Aorta (tissue), 5 donors: Measurements from ENCODE around the gene GNL3. TPM values are rescaled to one million over a fixed set of nuclear protein-coding genes. Genes with fewer than 3 reads are reported as not detected.

Source experiments
- ATAC-seq: fragments of 200-7000 bp; cut with Tn5 transposase; one replicate; pipeline ENCODE4 v1.9.1; 2022; ENCODE audit warnings: moderate library complexity; ENCODE audit not compliant: low FRiP score
- DNase-seq, 2 donors: peaks; one replicate each; pipeline ENCODE4 v3.0.0-alpha.2; 2020
- H3K27ac ChIP-seq, 2 donors: one replicate each; pipeline ENCODE4 v1.5.1; 2013; ENCODE audit warnings: low read length in 2 of 2, mild to moderate bottlenecking in 2 of 2, moderate library complexity in 2 of 2, control low read depth in 1 of 2, inconsistent platforms in 1 of 2, low read depth in 1 of 2
- H3K27me3 ChIP-seq, 2 donors: one replicate each; pipeline ENCODE4 v1.6.1; 2013; ENCODE audit warnings: control low read depth in 1 of 2, low read length in 1 of 2, mild to moderate bottlenecking in 1 of 2, moderate library complexity in 1 of 2; ENCODE audit not compliant: insufficient read depth in 2 of 2, control insufficient read depth in 1 of 2
- H3K36me3 ChIP-seq, 2 donors: one replicate each; pipeline ENCODE4 v1.6.1; 2013; ENCODE audit warnings: control low read depth in 1 of 2, low read length in 1 of 2, mild to moderate bottlenecking in 1 of 2; ENCODE audit not compliant: insufficient read depth in 2 of 2, control insufficient read depth in 1 of 2
- H3K4me1 ChIP-seq, 2 donors: one replicate each; pipeline ENCODE4 v1.6.1; 2013; ENCODE audit warnings: low read length in 2 of 2, control low read depth in 1 of 2, mild to moderate bottlenecking in 1 of 2, moderate library complexity in 1 of 2; ENCODE audit not compliant: insufficient read depth in 2 of 2, control insufficient read depth in 1 of 2
- H3K4me3 ChIP-seq, 2 donors: one replicate each; pipeline ENCODE4 v1.5.1; 2013; ENCODE audit warnings: low read length in 2 of 2, control low read depth in 1 of 2, mild to moderate bottlenecking in 1 of 2
- H3K9me3 ChIP-seq: one replicate; pipeline ENCODE4 v1.6.1; 2013; ENCODE audit warnings: mild to moderate bottlenecking, low read length; ENCODE audit not compliant: control insufficient read depth
- WGBS, 2 donors: extraction: QIAGEN DNeasy Blood & Tissue Kit; methylation state at CpG; one replicate each; pipeline ENCODE4 v1.1.7; 2013; 5-methylcytosine and 5-hydroxymethylcytosine counted together
- intact Hi-C, 2 donors: fragments of 100-400 bp; cut with DNase I; formaldehyde crosslinking; loops; one replicate each; pipeline versions ENCODE4 v1.14.2 to v1.15.0; 2022
- polyA plus RNA-seq, 2 donors: library from polyadenylated mRNA; stranded (reverse); fragments of 200-250 nt; gene quantifications; one replicate each; pipeline ENCODE4 v1.2.3, GENCODE V29; 2013
- total RNA-seq, 2 donors: library from RNA; stranded (reverse); fragmentation: NEBNext Ultra II Directional; extraction: Animal tissue kit (Norgen Biotek cat#: 25700); gene quantifications; one replicate each; pipeline ENCODE4 v1.2.1, GENCODE V29; 2021
- donor health status: healthy with polysubstance abuse.
- donor health status: Bipolar disorder and iron deficiency.
- donor health status: DM: no; HTN: no; CAD: no.
- donor health status: DM: no; HTN: no; CAD: no.
- donor health status: DM: yes; HTN: yes; CAD: no.

GNL3 gene
- total and polyA plus RNA-seq, 4 donors = 20.9 to 70.3 (median 42.4) TPM

GRCh38 chr3:52695798-52696671, 10.2 kb downstream of the GNL3 start:
- WGBS, 2 donors = 65 to 79% methylated on average over 4 of the region's 4 CpGs
- no peak for ATAC-seq
- no peak overlapping the region for H3K4me3 ChIP-seq
- no peak overlapping the region for H3K27ac ChIP-seq
- H3K9me3 ChIP-seq = no peaks in the 10 kb centered on the region
- H3K4me1 ChIP-seq = no peaks in the 10 kb centered on the region
- intact Hi-C loops = no loop called here
- peaks cover 15 to 23% of the 10 kb centered on the region in 2 donors for H3K36me3 ChIP-seq
- H3K27me3 ChIP-seq = no peaks in the 10 kb centered on the region
- no peak for DNase-seq

GRCh38 chr3:52696830-52697631, 11.2 kb downstream of the GNL3 start:
- Histone ChIP-seq H3K4me1 (no peaks in the 10 kb centered on the region), H3K27me3 (no peaks in the 10 kb centered on the region), H3K27ac (no peak overlapping the region), H3K36me3 (peaks cover 15 to 23% of the 10 kb centered on the region in 2 donors), H3K4me3 (no peak overlapping the region), H3K9me3 (no peaks in the 10 kb centered on the region)
- WGBS, 2 donors = 57 to 61% methylated on average over 2 of the region's 2 CpGs
- intact Hi-C loops = no loop called here
- ATAC-seq (no peak), DNase-seq (no peak)

- Histone ChIP-seq H3K36me3 (peaks cover 15 to 23% of the 10 kb centered on the region in 2 donors), H3K4me3 (no peak overlapping the region), H3K27ac (no peak overlapping the region), H3K27me3 (no peaks in the 10 kb centered on the region), H3K4me1 (no peaks in the 10 kb centered on the region), H3K9me3 (no peaks in the 10 kb centered on the region)
- ATAC-seq (no peak), DNase-seq (no peak)
- intact Hi-C loops = no loop called here
- WGBS, 2 donors = 90 to 93% methylated on average over 4 of the region's 4 CpGs
Measured at GRCh38 chr3:52697632-52697965, 11.8 kb downstream of the GNL3 start.

GRCh38 chr3:52703341-52703740, 17.5 kb downstream of the GNL3 start:
- ATAC-seq (no peak), DNase-seq (no peak)
- H3K36me3 ChIP-seq = no peaks in the 10 kb centered on the region
- H3K4me3 ChIP-seq = no peak overlapping the region
- intact Hi-C loops = no loop called here
- peaks cover 0 to 3% of the 10 kb centered on the region in 2 donors for H3K4me1 ChIP-seq
- 89 to 90% methylated on average over 7 of the region's 7 CpGs for WGBS, 2 donors
- H3K27me3 ChIP-seq = no peaks in the 10 kb centered on the region
- no peaks in the 10 kb centered on the region for H3K9me3 ChIP-seq
- H3K27ac ChIP-seq = no peak overlapping the region

- DNase-seq (no peak), ATAC-seq (peak; percentile 15)
- no peaks in the 10 kb centered on the region for H3K36me3 ChIP-seq
- H3K27me3 ChIP-seq = no peaks in the 10 kb centered on the region
- peak overlapping the region; percentile 41 to 61 for H3K4me3 ChIP-seq
- intact Hi-C loops = no loop called here
- no peaks in the 10 kb centered on the region for H3K9me3 ChIP-seq
- peaks cover 0 to 3% of the 10 kb centered on the region in 2 donors for H3K4me1 ChIP-seq
- 0% methylated on average over 22 of the region's 22 CpGs for WGBS, 2 donors
- peak overlapping the region; percentile 19 to 76 for H3K27ac ChIP-seq
Measured at GRCh38 chr3:52704611-52705437, 19.0 kb downstream of the GNL3 start.

- DNase-seq = no peak
- no peaks in the 10 kb centered on the region for H3K36me3 ChIP-seq
- ATAC-seq = no peak
- peaks cover 0 to 3% of the 10 kb centered on the region in 2 donors for H3K4me1 ChIP-seq
- no peaks in the 10 kb centered on the region for H3K27me3 ChIP-seq
- WGBS, 2 donors = 0 to 1% methylated on average over 25 of the region's 25 CpGs
- H3K9me3 ChIP-seq = no peaks in the 10 kb centered on the region
- peak overlapping the region; percentile 41 to 61 for H3K4me3 ChIP-seq
- intact Hi-C loops = no loop called here
- peak overlapping the region; percentile 19 to 76 for H3K27ac ChIP-seq
Measured at GRCh38 chr3:52705438-52705687, 19.5 kb downstream of the GNL3 start.

GRCh38 chr3:52705688-52706686, 20.2 kb downstream of the GNL3 start, which contains the start of the genes GLT8D1 and SPCS1:
TSS of gene GLT8D1 (minus strand) at chr3:52705791. CDS start at chr3:52700460, 5,331 bp downstream.
TSS of gene SPCS1 (plus strand) at chr3:52706106. CDS start at chr3:52706247, 141 bp downstream.
- no peaks in the 10 kb centered on the region for H3K9me3 ChIP-seq
- intact Hi-C loops = no loop called here
- peaks cover 0 to 3% of the 10 kb centered on the region in 2 donors for H3K4me1 ChIP-seq
- peak; percentile 91 to 95 for DNase-seq
- no peaks in the 10 kb centered on the region for H3K36me3 ChIP-seq
- H3K27me3 ChIP-seq = no peaks in the 10 kb centered on the region
- H3K27ac ChIP-seq = peak within 1 kb of the TSS; percentile 19 to 76
- ATAC-seq = peak; percentile 97
- 0% methylated on average over 67 to 94 of the region's 94 CpGs for WGBS, 2 donors
- H3K4me3 ChIP-seq = peak within 1 kb of the TSS; percentile 41 to 61
